Heart left ventricle (tissue), 16 donors: Measurements from ENCODE around the gene LAMA5. TPM values are rescaled to one million over a fixed set of nuclear protein-coding genes. Genes with fewer than 3 reads are reported as not detected.

Experiments
- ATAC-seq, 4 donors: fragments of 200-7000 bp; cut with Tn5 transposase; one replicate each; pipeline ENCODE4 v1.9.1; 2020 to 2022; ENCODE audit warnings: moderate library complexity in 4 of 4, mild to moderate bottlenecking in 3 of 4, moderate number of reproducible peaks in 1 of 4
- DNase-seq, 5 donors: peaks; one replicate each; pipeline ENCODE4 v3.0.0-alpha.2; 2020
- H3K27ac ChIP-seq, 12 donors: fragments of 200-600 bp; sonication (generic) in 4 of 12; one replicate each; pipeline versions ENCODE4 v1.5.0 to v1.8.0; 2016 to 2022; ENCODE audit warnings: mild to moderate bottlenecking in 2 of 12
- H3K27me3 ChIP-seq, 9 donors: fragments of 200-600 bp; sonication (generic) in 2 of 9; one replicate each; pipeline versions ENCODE4 v1.5.1 to v1.8.0; 2016 to 2022; ENCODE audit warnings: mild to moderate bottlenecking in 3 of 9
- H3K36me3 ChIP-seq, 9 donors: fragments of 200-600 bp; sonication (generic) in 2 of 9; one replicate each; pipeline versions ENCODE4 v1.5.0 to v1.8.0; 2018 to 2022; ENCODE audit warnings: mild to moderate bottlenecking in 2 of 9
- H3K4me1 ChIP-seq, 12 donors: fragments of 200-600 bp; sonication (generic) in 4 of 12; one replicate each; pipeline versions ENCODE4 v1.5.0 to v1.8.0; 2016 to 2022; ENCODE audit warnings: mild to moderate bottlenecking in 3 of 12
- H3K4me3 ChIP-seq, 12 donors: fragments of 200-600 bp; sonication (generic) in 4 of 12; one replicate each; pipeline versions ENCODE4 v1.5.0 to v1.8.0; 2017 to 2022; ENCODE audit warnings: mild to moderate bottlenecking in 9 of 12, moderate library complexity in 4 of 12
- H3K9me3 ChIP-seq, 12 donors: fragments of 200-600 bp; sonication (generic) in 4 of 12; one replicate each; pipeline versions ENCODE4 v1.5.0 to v1.8.0; 2016 to 2022; ENCODE audit warnings: mild to moderate bottlenecking in 1 of 12
- CTCF ChIP-seq, 12 donors: fragments of 200-600 bp; sonication (generic) in 4 of 12; IDR thresholded peaks; one replicate each; pipeline versions ENCODE4 v1.5.0 to v1.8.0; 2018 to 2022; ENCODE audit warnings: antibody characterized with exemption in 12 of 12, mild to moderate bottlenecking in 5 of 12
- POLR2A ChIP-seq, 2 donors: fragments of 450-650 bp; IDR thresholded peaks; one replicate each; pipeline ENCODE4 v1.6.1; 2017; ENCODE audit warnings: antibody characterized with exemption in 2 of 2, mild to moderate bottlenecking in 2 of 2, moderate library complexity in 2 of 2
- WGBS, 4 donors: extraction: QIAGEN DNeasy Blood & Tissue Kit in 2 of 4; methylation state at CpG; one replicate each; pipeline versions ENCODE4 v1.1.5 to v1.1.7; 2013 to 2018; 5-methylcytosine and 5-hydroxymethylcytosine counted together
- intact Hi-C, 10 donors: fragments of 100-400 bp; cut with DNase I; formaldehyde crosslinking; loops; one replicate each; pipeline versions ENCODE4 v1.11.1 to v1.14.2; 2022
- polyA plus RNA-seq, 2 donors: library from polyadenylated mRNA; stranded (reverse); fragments of 200-250 nt; gene quantifications; one replicate each; pipeline ENCODE4 v1.2.3, GENCODE V29; 2013
- total RNA-seq, 9 donors: library from RNA; depleted of rRNA in 2 of 9; stranded (reverse); fragments of >200 nt in 2 of 9; fragmentation: NEBNext Ultra II Directional in 3 of 9; extraction: Animal tissue kit (Norgen Biotek cat#: 25700) in 3 of 9; gene quantifications; one replicate each; pipeline versions ENCODE4 v1.1.0 to v1.2.4, GENCODE V29; 2016 to 2023
- donor health status: ischemic (EF 13 %, LVEDD 7.1; RV severe dilation, severe dysfunction).
- donor health status: healthy with polysubstance abuse.
- donor health status: DM: no; HTN: yes; CAD: no.
- donor health status: DM: no; HTN: no; CAD: no.
- donor health status: ischemic (EF 25% LVEDD 6.9; RV normal size, moderate dysfunction).
- donor health status: ischemic (EF 25% LVEDD 5.7; RV mildly dilated, moderate dysfunction).
- donor health status: healthy.
- donor health status: DM: yes; HTN: yes; CAD: no.
- donor health status: ischemic (EF 35%, LVEDD 5.7; RV mildly dilated, moderate dysfunction).
- donor health status: nonischemic (EF 11% LVEDD 7.7; RV severe dilation, severe dysfunction).
- donor health status: DM: yes; HTN: yes; CAD: no.
- donor health status: PGD.
- donor health status: ischemic (EF 29% LVEDD 5.4; RV normal size, mild dysfunction).
- donor health status: nonischemic (EF 23%, LVEDD 6.1; RV moderate dilation, normal function).

LAMA5 gene
- total and polyA plus RNA-seq, 11 donors, result 57.4 to 128 (median 73.6) TPM

GRCh38 chr20:62311832-62312661, 55.1 kb downstream of the LAMA5 start:
- Histone ChIP-seq H3K36me3 (peaks cover 2 to 95% (median 92%) of the 10 kb centered on the region in 9 donors), H3K27me3 (no peaks in the 10 kb centered on the region), H3K27ac (no peak overlapping the region), H3K4me1 (peaks cover 0 to 12% (median 0%) of the 10 kb centered on the region in 12 donors), H3K4me3 (no peak overlapping the region), H3K9me3 (no peaks in the 10 kb centered on the region)
- 93 to 95% (median 94%) methylated on average over 40 to 60 of the region's 60 CpGs for WGBS, 4 donors
- DNase-seq, result no peak
- intact Hi-C loops, result loop anchor here in 2 of 10 donors (5.0 kb wide), 2 partner anchors 35 to 40 kb away; no protein-coding TSS in a partner anchor
- ATAC-seq, result no peak
- TF ChIP-seq POLR2A (IDR thresholded peaks at IDR 0.05) (no peak), CTCF (IDR thresholded peaks at IDR 0.05) (no peak)

GRCh38 chr20:62311150-62311549, 56.0 kb downstream of the LAMA5 start:
- DNase-seq (no peak), ATAC-seq (no peak)
- H3K9me3 ChIP-seq, result no peaks in the 10 kb centered on the region
- peaks cover 2 to 95% (median 92%) of the 10 kb centered on the region in 9 donors for H3K36me3 ChIP-seq
- no peak for TF ChIP-seq CTCF (IDR thresholded peaks at IDR 0.05)
- no peak for TF ChIP-seq POLR2A (IDR thresholded peaks at IDR 0.05)
- WGBS, 4 donors, result 88 to 92% (median 91%) methylated on average over 12 to 18 of the region's 18 CpGs
- H3K4me3 ChIP-seq, result no peak overlapping the region
- H3K4me1 ChIP-seq, result peaks cover 0 to 12% (median 0%) of the 10 kb centered on the region in 12 donors
- no peak overlapping the region for H3K27ac ChIP-seq
- intact Hi-C loops, result loop anchor here in 2 of 10 donors (5.0 kb wide), 2 partner anchors 36 to 41 kb away; no protein-coding TSS in a partner anchor
- no peaks in the 10 kb centered on the region for H3K27me3 ChIP-seq

GRCh38 chr20:62310757-62311121, 56.4 kb downstream of the LAMA5 start:
- DNase-seq (no peak), ATAC-seq (no peak)
- H3K27me3 ChIP-seq, result no peaks in the 10 kb centered on the region
- no peak for TF ChIP-seq CTCF (IDR thresholded peaks at IDR 0.05)
- no peak for TF ChIP-seq POLR2A (IDR thresholded peaks at IDR 0.05)
- WGBS, 4 donors, result 78 to 85% (median 81%) methylated on average over 18 to 25 of the region's 25 CpGs
- intact Hi-C loops, result loop anchor here in 2 of 10 donors (5.0 kb wide), 2 partner anchors 37 to 42 kb away; no protein-coding TSS in a partner anchor
- H3K4me1 ChIP-seq, result peaks cover 0 to 15% (median 3%) of the 10 kb centered on the region in 12 donors
- H3K27ac ChIP-seq, result no peak overlapping the region
- no peaks in the 10 kb centered on the region for H3K9me3 ChIP-seq
- H3K36me3 ChIP-seq, result peaks cover 2 to 95% (median 92%) of the 10 kb centered on the region in 9 donors
- no peak overlapping the region for H3K4me3 ChIP-seq
